Caco-2 (cell line): ENCODE data around the gene FTCD. TPM values are rescaled to one million over a fixed set of nuclear protein-coding genes. Genes with fewer than 3 reads are reported as not detected.

Experiments used
- BruUV-seq: library from RNA; stranded (reverse); fragments of 400-500 nt; replicated peaks from 2 replicates; lab custom pipeline; 2021; lab: Mats Ljungman, UMichigan
- CTCF ChIA-PET: fragments of 300-600 bp; sonication (Branson Sonifier 250); formaldehyde crosslinking; loops from one replicate; lab custom pipeline; 2022; ENCODE audit warnings: antibody characterized with exemption; lab: Charles Lee
- POLR2A ChIA-PET: fragments of 300-600 bp; sonication (Branson Sonifier 250); formaldehyde crosslinking; loops from one replicate; lab custom pipeline; 2022; ENCODE audit warnings: antibody characterized with exemption; lab: Charles Lee
- DNase-seq, 2 experiments: peaks; one replicate each; pipeline versions ENCODE4 v3.0.0 to v3.0.0-alpha.2; 2020 to 2022
- H3K27me3 ChIP-seq: replicated peaks from 2 replicates; pipeline ENCODE4 v1.6.0; 2011; ENCODE audit warnings: low read length; ENCODE audit not compliant: control insufficient read depth, insufficient read depth
- H3K36me3 ChIP-seq: 2 replicates; pipeline ENCODE4 v1.5.1; 2011; ENCODE audit warnings: low read length; ENCODE audit not compliant: control insufficient read depth, insufficient read depth
- H3K4me1 ChIP-seq: fragments of 250-450 bp; sonication (Bioruptor Pico); 2 replicates; pipeline ENCODE4 v1.5.1; 2020; ENCODE audit warnings: mild to moderate bottlenecking
- H3K4me3 ChIP-seq: 2 replicates; pipeline ENCODE4 v1.5.1; 2011; ENCODE audit warnings: low read depth, mild to moderate bottlenecking, control low read depth, low read length
- H3K9me3 ChIP-seq: fragments of 250-450 bp; sonication (Bioruptor Pico); 2 replicates; pipeline ENCODE4 v1.5.1; 2020; ENCODE audit warnings: mild to moderate bottlenecking, moderate library complexity
- H3K27ac Mint-ChIP-seq: one replicate; pipeline ENCODE4 v1.8.0; 2022; ENCODE audit warnings: mixed read lengths; ENCODE audit not compliant: unreplicated experiment
- H3K27me3 Mint-ChIP-seq: one replicate; pipeline ENCODE4 v1.8.0; 2022; ENCODE audit warnings: mixed read lengths; ENCODE audit not compliant: insufficient read depth, unreplicated experiment
- H3K36me3 Mint-ChIP-seq: one replicate; pipeline ENCODE4 v1.8.0; 2022; ENCODE audit warnings: mild to moderate bottlenecking, mixed read lengths; ENCODE audit not compliant: insufficient read depth, unreplicated experiment
- H3K4me1 Mint-ChIP-seq: one replicate; pipeline ENCODE4 v1.8.0; 2022; ENCODE audit warnings: low read depth, mixed read lengths; ENCODE audit not compliant: unreplicated experiment
- H3K4me3 Mint-ChIP-seq: one replicate; pipeline ENCODE4 v1.8.0; 2022; ENCODE audit warnings: mild to moderate bottlenecking, moderate library complexity, mixed read lengths; ENCODE audit not compliant: unreplicated experiment
- H3K9me3 Mint-ChIP-seq: one replicate; pipeline ENCODE4 v1.8.0; 2022; ENCODE audit warnings: mixed read lengths; ENCODE audit not compliant: unreplicated experiment
- CTCF ChIP-seq, 2 experiments: fragments of 200-600 bp in 1 of 2; IDR thresholded peaks; 1 replicate in 1 of 2; 2 replicates in 1 of 2; pipeline versions ENCODE4 v1.5.1 to v1.8.0; 2011 to 2022; ENCODE audit warnings: antibody characterized with exemption in 1 of 2, control low read depth in 1 of 2, inconsistent platforms in 1 of 2, low read depth in 1 of 2, low read length in 1 of 2, mild to moderate bottlenecking in 1 of 2, moderate library complexity in 1 of 2; ENCODE audit not compliant: insufficient read depth in 1 of 2, severe bottlenecking in 1 of 2, unreplicated experiment in 1 of 2
- intact Hi-C: fragments of 100-400 bp; cut with micrococcal nuclease; formaldehyde crosslinking; loops from one replicate; pipeline ENCODE4 v1.10.0; 2022; ENCODE audit not compliant: unreplicated experiment
- total RNA-seq: library from RNA; stranded (reverse); gene quantifications from 2 replicates; pipeline ENCODE4 v1.2.3, GENCODE V29; 2022

The FTCD gene
- total RNA-seq, 1 experiment from 2014 or later, result 3.5 TPM

GRCh38 chr21:46182548-46183336, 27.4 kb upstream of the FTCD start:
- Mint-ChIP-seq H3K36me3 (peaks cover 7% of the 10 kb centered on the region), H3K27me3 (no peaks in the 10 kb centered on the region), H3K9me3 (peaks cover 2% of the 10 kb centered on the region), H3K4me1 (peaks cover 5% of the 10 kb centered on the region), H3K27ac (no peak overlapping the region), H3K4me3 (no peak overlapping the region)
- no peaks in the 10 kb centered on the region for H3K9me3 ChIP-seq
- DNase-seq, result no peak
- TF ChIP-seq CTCF (IDR thresholded peaks at IDR 0.05; ENCODE audit: insufficient read depth in 1 of 2, low read depth in 1 of 2, low read length in 1 of 2, severe bottlenecking in 1 of 2, unreplicated experiment in 1 of 2), result no peak
- no peaks in the 10 kb centered on the region for H3K4me1 ChIP-seq
- no peaks in the 10 kb centered on the region for H3K27me3 ChIP-seq
- no TSS peak for BruUV-seq
- no peak overlapping the region for H3K4me3 ChIP-seq
- ChIA-PET CTCF (interaction anchor here (0.7 kb wide), 1 partner anchor 216 kb away, joined by 5 read pairs; no protein-coding TSS in a partner anchor), POLR2A (no interaction called here)
- 0 out of 2 replicates have a peak, but pooled peaks cover under 1% of the 10 kb centered on the region for H3K36me3 ChIP-seq
- intact Hi-C loops, result no loop called here

- peaks cover 9% of the 10 kb centered on the region for H3K9me3 Mint-ChIP-seq
- Histone ChIP-seq H3K9me3 (no peaks in the 10 kb centered on the region), H3K36me3 (no peaks in the 10 kb centered on the region), H3K27me3 (no peaks in the 10 kb centered on the region), H3K4me1 (no peaks in the 10 kb centered on the region), H3K4me3 (no peak overlapping the region)
- peaks cover 5% of the 10 kb centered on the region for H3K4me1 Mint-ChIP-seq
- no peaks in the 10 kb centered on the region for H3K27me3 Mint-ChIP-seq
- no peak overlapping the region for H3K4me3 Mint-ChIP-seq
- BruUV-seq, result no TSS peak
- DNase-seq, result no peak
- no peak for TF ChIP-seq CTCF (IDR thresholded peaks at IDR 0.05; ENCODE audit: insufficient read depth in 1 of 2, low read depth in 1 of 2, low read length in 1 of 2, severe bottlenecking in 1 of 2, unreplicated experiment in 1 of 2)
- peaks cover 5% of the 10 kb centered on the region for H3K36me3 Mint-ChIP-seq
- H3K27ac Mint-ChIP-seq, result no peak overlapping the region
- POLR2A ChIA-PET, result no interaction called here
- intact Hi-C loops, result no loop called here
- CTCF ChIA-PET, result no interaction called here
Measured at GRCh38 chr21:46181953-46182547, 26.7 kb upstream of the FTCD start.

- TF ChIP-seq CTCF (IDR thresholded peaks at IDR 0.05; ENCODE audit: insufficient read depth in 1 of 2, low read depth in 1 of 2, low read length in 1 of 2, severe bottlenecking in 1 of 2, unreplicated experiment in 1 of 2), result no peak
- POLR2A ChIA-PET, result no interaction called here
- Mint-ChIP-seq H3K4me3 (no peak overlapping the region), H3K4me1 (peaks cover 5% of the 10 kb centered on the region), H3K27ac (no peak overlapping the region), H3K36me3 (peaks cover 3% of the 10 kb centered on the region), H3K9me3 (peaks cover 15% of the 10 kb centered on the region), H3K27me3 (no peaks in the 10 kb centered on the region)
- Histone ChIP-seq H3K36me3 (no peaks in the 10 kb centered on the region), H3K9me3 (peaks cover 1% of the 10 kb centered on the region; the same call in 1 of the 2 replicates), H3K4me1 (no peaks in the 10 kb centered on the region), H3K4me3 (no peak overlapping the region), H3K27me3 (no peaks in the 10 kb centered on the region)
- BruUV-seq, result no TSS peak
- intact Hi-C loops, result no loop called here
- DNase-seq, result no peak
- CTCF ChIA-PET, result no interaction called here
Measured at GRCh38 chr21:46181436-46181835, 26.1 kb upstream of the FTCD start.
